Activated CD4-positive, alpha-beta T cell treated with anti-CD3 and anti-CD28 coated beads, Interleukin-2, amount 10 ng/mL, durations not matched to agents 7 days and 5 days (primary cell): ENCODE results near the gene USP49. TPM values are rescaled to one million over a fixed set of nuclear protein-coding genes. Genes with fewer than 3 reads are reported as not detected.

Experiments used
- CTCF ChIA-PET: fragments of 350-600 bp; sonication (Branson Sonifier 250); formaldehyde crosslinking; loops from one replicate; lab custom pipeline; 2021; ENCODE audit warnings: antibody characterized with exemption; lab: Charles Lee
- POLR2A ChIA-PET: fragments of 350-600 bp; sonication (Branson Sonifier 250); formaldehyde crosslinking; loops from one replicate; lab custom pipeline; 2021; ENCODE audit warnings: antibody characterized with exemption; lab: Charles Lee
- DNase-seq: peaks from one replicate; pipeline ENCODE4 v3.0.0-alpha.2; 2020
- H3K27ac Mint-ChIP-seq: one replicate; pipeline ENCODE4 v1.8.0; 2021; ENCODE audit warnings: mild to moderate bottlenecking, moderate library complexity, mixed read lengths
- H3K27me3 Mint-ChIP-seq: one replicate; pipeline ENCODE4 v1.8.0; 2021; ENCODE audit warnings: mixed read lengths
- H3K36me3 Mint-ChIP-seq: one replicate; pipeline ENCODE4 v1.8.0; 2021; ENCODE audit warnings: low read depth, mixed read lengths
- H3K4me1 Mint-ChIP-seq: one replicate; pipeline ENCODE4 v1.8.0; 2021; ENCODE audit warnings: mixed read lengths
- H3K4me3 Mint-ChIP-seq: one replicate; pipeline ENCODE4 v1.8.0; 2021; ENCODE audit warnings: mild to moderate bottlenecking, moderate library complexity, mixed read lengths
- H3K9me3 Mint-ChIP-seq: one replicate; pipeline ENCODE4 v1.8.0; 2021; ENCODE audit warnings: mixed read lengths
- total RNA-seq, 2 experiments: library from RNA; stranded (reverse); gene quantifications; one replicate each; pipeline ENCODE4 v1.2.3, GENCODE V29; 2021

Gene USP49
- total RNA-seq, 2 experiments from 2014 or later, result 6.3 to 7.0 TPM

GRCh38 chr6:41937861-41938574, 42.8 kb upstream of the USP49 start:
- peak; percentile 70 for DNase-seq
- peak overlapping the region; percentile 97 for H3K27ac Mint-ChIP-seq
- H3K36me3 Mint-ChIP-seq, result peaks cover 64% of the 10 kb centered on the region
- ChIA-PET POLR2A (interaction anchor here (0.6 to 6.0 kb wide), 6 partner anchors 11 to 869 kb away, joined by 3 to 54 read pairs (median 3); no protein-coding TSS in a partner anchor), CTCF (interaction anchor here (1.2 to 25.3 kb wide), 12 partner anchors 12 to 152 kb away, joined by 3 to 412 read pairs (median 6); partner anchors contain the start of genes BYSL, MED20, TAF8 and TOMM6)
- H3K4me3 Mint-ChIP-seq, result peak overlapping the region; percentile 100
- H3K4me1 Mint-ChIP-seq, result peaks cover 62% of the 10 kb centered on the region
- no peaks in the 10 kb centered on the region for H3K9me3 Mint-ChIP-seq
- no peaks in the 10 kb centered on the region for H3K27me3 Mint-ChIP-seq

GRCh38 chr6:41937472-41937860, 42.3 kb upstream of the USP49 start:
- Mint-ChIP-seq H3K36me3 (peaks cover 70% of the 10 kb centered on the region), H3K4me1 (peaks cover 61% of the 10 kb centered on the region), H3K27me3 (no peaks in the 10 kb centered on the region), H3K9me3 (no peaks in the 10 kb centered on the region), H3K27ac (peak overlapping the region; percentile 97), H3K4me3 (peak overlapping the region; percentile 100)
- ChIA-PET POLR2A (interaction anchor here (0.6 to 6.0 kb wide), 4 partner anchors 79 to 870 kb away, joined by 3 to 54 read pairs (median 3); no protein-coding TSS in a partner anchor), CTCF (interaction anchor here (1.4 to 25.3 kb wide), 6 partner anchors 12 to 151 kb away, joined by 4 to 412 read pairs (median 8); partner anchors contain the start of genes BYSL, MED20 and TAF8)
- no peak for DNase-seq

GRCh38 chr6:41936073-41936837, 41.1 kb upstream of the USP49 start:
- H3K4me3 Mint-ChIP-seq, result peak overlapping the region; percentile 100
- peak; percentile 95 for DNase-seq
- ChIA-PET CTCF (interaction anchor here (0.6 to 25.3 kb wide), 28 partner anchors 8 to 285 kb away, joined by 3 to 412 read pairs (median 5); partner anchors contain the start of genes BYSL, MED20, TAF8 and TOMM6), POLR2A (interaction anchor here (0.6 to 6.0 kb wide), 6 partner anchors 8 to 109 kb away, joined by 3 to 54 read pairs (median 4); partner anchors contain the start of genes BYSL and MED20)
- H3K4me1 Mint-ChIP-seq, result peaks cover 63% of the 10 kb centered on the region
- H3K27me3 Mint-ChIP-seq, result no peaks in the 10 kb centered on the region
- peak overlapping the region; percentile 97 for H3K27ac Mint-ChIP-seq
- H3K36me3 Mint-ChIP-seq, result peaks cover 80% of the 10 kb centered on the region
- H3K9me3 Mint-ChIP-seq, result no peaks in the 10 kb centered on the region

- ChIA-PET POLR2A (interaction anchor here (0.6 to 6.0 kb wide), 6 partner anchors 9 to 110 kb away, joined by 3 to 54 read pairs (median 4); partner anchors contain the start of genes BYSL and MED20), CTCF (interaction anchor here (0.7 to 25.3 kb wide), 24 partner anchors 9 to 284 kb away, joined by 3 to 412 read pairs (median 5); partner anchors contain the start of genes BYSL, MED20, TAF8 and TOMM6)
- Mint-ChIP-seq H3K27me3 (no peaks in the 10 kb centered on the region), H3K9me3 (no peaks in the 10 kb centered on the region), H3K27ac (peak overlapping the region; percentile 97), H3K36me3 (peaks cover 75% of the 10 kb centered on the region), H3K4me3 (peak overlapping the region; percentile 100), H3K4me1 (peaks cover 63% of the 10 kb centered on the region)
- DNase-seq, result no peak
These were observed 40.5 kb upstream of the USP49 start for GRCh38 chr6:41935685-41936072.

- DNase-seq, result no peak
- peak overlapping the region; percentile 97 for H3K27ac Mint-ChIP-seq
- ChIA-PET CTCF (interaction anchor here (1.0 to 25.3 kb wide), 13 partner anchors 10 to 284 kb away, joined by 3 to 412 read pairs (median 5); partner anchors contain the start of genes BYSL, MED20 and TAF8), POLR2A (interaction anchor here (1.2 to 6.0 kb wide), 2 partner anchors 105 to 108 kb away, joined by 8 to 54 read pairs; no protein-coding TSS in a partner anchor)
- H3K4me3 Mint-ChIP-seq, result peak overlapping the region; percentile 100
- no peaks in the 10 kb centered on the region for H3K27me3 Mint-ChIP-seq
- no peaks in the 10 kb centered on the region for H3K9me3 Mint-ChIP-seq
- peaks cover 70% of the 10 kb centered on the region for H3K36me3 Mint-ChIP-seq
- peaks cover 63% of the 10 kb centered on the region for H3K4me1 Mint-ChIP-seq
These were observed 40.0 kb upstream of the USP49 start for GRCh38 chr6:41935193-41935574.

- Mint-ChIP-seq H3K9me3 (no peaks in the 10 kb centered on the region), H3K36me3 (peaks cover 67% of the 10 kb centered on the region), H3K4me1 (peaks cover 61% of the 10 kb centered on the region), H3K4me3 (peak overlapping the region; percentile 5), H3K27ac (peak overlapping the region; percentile 97), H3K27me3 (no peaks in the 10 kb centered on the region)
- CTCF ChIA-PET, result interaction anchor here (1.2 to 25.3 kb wide), 8 partner anchors 9 to 147 kb away, joined by 3 to 412 read pairs (median 6); partner anchors contain the start of genes BYSL, MED20, TAF8 and TOMM6
- POLR2A ChIA-PET, result interaction anchor here (6.0 kb wide), 1 partner anchor 106 kb away, joined by 54 read pairs; no protein-coding TSS in a partner anchor
- no peak for DNase-seq
These were observed 39.4 kb upstream of the USP49 start for GRCh38 chr6:41934278-41935192.

- DNase-seq, result no peak
- Mint-ChIP-seq H3K4me1 (peaks cover 51% of the 10 kb centered on the region), H3K4me3 (no peak overlapping the region), H3K27me3 (no peaks in the 10 kb centered on the region), H3K9me3 (no peaks in the 10 kb centered on the region), H3K27ac (peak overlapping the region; percentile 74), H3K36me3 (peaks cover 63% of the 10 kb centered on the region)
- POLR2A ChIA-PET, result no interaction called here
- CTCF ChIA-PET, result interaction anchor here (0.9 to 25.3 kb wide), 3 partner anchors 7 to 114 kb away, joined by 3 to 412 read pairs (median 215); partner anchors contain the start of genes BYSL, MED20 and TAF8
These were observed 37.2 kb upstream of the USP49 start for GRCh38 chr6:41932378-41932777.

- ChIA-PET POLR2A (no interaction called here), CTCF (interaction anchor here (14.6 to 25.3 kb wide), 2 partner anchors 6 to 114 kb away, joined by 215 to 412 read pairs; partner anchors contain the start of genes BYSL, MED20 and TAF8)
- peak overlapping the region; percentile 74 for H3K27ac Mint-ChIP-seq
- H3K4me1 Mint-ChIP-seq, result peaks cover 48% of the 10 kb centered on the region
- no peaks in the 10 kb centered on the region for H3K27me3 Mint-ChIP-seq
- H3K4me3 Mint-ChIP-seq, result no peak overlapping the region
- no peak for DNase-seq
- H3K9me3 Mint-ChIP-seq, result no peaks in the 10 kb centered on the region
- peaks cover 61% of the 10 kb centered on the region for H3K36me3 Mint-ChIP-seq
These were observed 36.6 kb upstream of the USP49 start for GRCh38 chr6:41931792-41932191.

GRCh38 chr6:41929924-41930323, 34.7 kb upstream of the USP49 start:
- DNase-seq, result no peak
- POLR2A ChIA-PET, result no interaction called here
- Mint-ChIP-seq H3K4me3 (no peak overlapping the region), H3K36me3 (peaks cover 54% of the 10 kb centered on the region), H3K9me3 (no peaks in the 10 kb centered on the region), H3K27ac (no peak overlapping the region), H3K4me1 (peaks cover 35% of the 10 kb centered on the region), H3K27me3 (no peaks in the 10 kb centered on the region)
- CTCF ChIA-PET, result interaction anchor here (0.9 to 25.3 kb wide), 7 partner anchors 4 to 142 kb away, joined by 3 to 412 read pairs (median 5); partner anchors contain the start of genes BYSL, CCND3, MED20 and TAF8

GRCh38 chr6:41927253-41927652, 32.1 kb upstream of the USP49 start:
- H3K9me3 Mint-ChIP-seq, result no peaks in the 10 kb centered on the region
- no peak for DNase-seq
- CTCF ChIA-PET, result interaction anchor here (0.9 to 25.3 kb wide), 5 partner anchors 8 to 119 kb away, joined by 3 to 412 read pairs (median 4); partner anchors contain the start of genes CCND3 and TAF8
- H3K36me3 Mint-ChIP-seq, result peaks cover 50% of the 10 kb centered on the region
- H3K27me3 Mint-ChIP-seq, result no peaks in the 10 kb centered on the region
- peaks cover 41% of the 10 kb centered on the region for H3K4me1 Mint-ChIP-seq
- H3K27ac Mint-ChIP-seq, result peak overlapping the region; percentile 71
- no peak overlapping the region for H3K4me3 Mint-ChIP-seq
- POLR2A ChIA-PET, result no interaction called here

GRCh38 chr6:41922154-41922553, 27.0 kb upstream of the USP49 start:
- peak overlapping the region; percentile 100 for H3K4me3 Mint-ChIP-seq
- peaks cover 20% of the 10 kb centered on the region for H3K36me3 Mint-ChIP-seq
- POLR2A ChIA-PET, result interaction anchor here (0.6 to 1.2 kb wide), 2 partner anchors 75 to 119 kb away, joined by 5 to 6 read pairs; no protein-coding TSS in a partner anchor
- H3K4me1 Mint-ChIP-seq, result peaks cover 55% of the 10 kb centered on the region
- peak overlapping the region; percentile 98 for H3K27ac Mint-ChIP-seq
- CTCF ChIA-PET, result interaction anchor here (0.6 to 25.3 kb wide), 12 partner anchors 13 to 642 kb away, joined by 3 to 412 read pairs (median 6); partner anchors contain the start of genes CCND3, TAF8, TOMM6 and USP49
- H3K27me3 Mint-ChIP-seq, result no peaks in the 10 kb centered on the region
- no peak for DNase-seq
- no peaks in the 10 kb centered on the region for H3K9me3 Mint-ChIP-seq
